A549 (cell line): ENCODE measurements around the gene ARMC6.

Experiments
- BCL3 ChIP-seq: fragments of >200 bp; sonication (Bioruptor Twin); formaldehyde crosslinking; IDR thresholded peaks from 3 replicates; pipeline ENCODE4 v1.6.1; 2016
- BHLHE40 ChIP-seq: IDR thresholded peaks from 2 replicates; pipeline ENCODE4 v1.6.1; 2012; ENCODE audit warnings: low read depth, low read length, inconsistent platforms
- CTCF ChIP-seq: fragments of >200 bp; sonication (Bioruptor Twin); formaldehyde crosslinking; IDR thresholded peaks from 3 replicates; pipeline ENCODE4 v1.5.1; 2016
- EHMT2 ChIP-seq: fragments of 200-600 bp; sonication (generic); IDR thresholded peaks from 2 replicates; pipeline ENCODE4 v1.6.1; 2016; ENCODE audit warnings: antibody characterized with exemption, low read depth, mild to moderate bottlenecking, moderate library complexity
- EP300 ChIP-seq, 2 experiments: fragments of >200 bp; sonication (Bioruptor Twin); formaldehyde crosslinking; IDR thresholded peaks; 2 replicates in 1 of 2; 3 replicates in 1 of 2; pipeline ENCODE4 v1.6.1; 2016 to 2017
- FOSL2 ChIP-seq, 2 experiments: fragments of 450-650 bp in 1 of 2; fragments of >200 bp in 1 of 2; sonication (Bioruptor Twin) in 1 of 2; formaldehyde crosslinking; IDR thresholded peaks; 2 replicates each; pipeline versions ENCODE4 v1.5.0 to v1.6.1; 2016 to 2020; ENCODE audit warnings: mild to moderate bottlenecking in 1 of 2, moderate library complexity in 1 of 2
- FOXS1 ChIP-seq: fragments of 250-450 bp; sonication (Bioruptor Pico); IDR thresholded peaks from 2 replicates; pipeline ENCODE4 v1.5.0; 2020; ENCODE audit warnings: mild to moderate bottlenecking, moderate library complexity
- HOXA7 ChIP-seq: fragments of 250-450 bp; sonication (Bioruptor Pico); IDR thresholded peaks from 2 replicates; pipeline ENCODE4 v1.5.0; 2020; ENCODE audit warnings: mild to moderate bottlenecking, moderate library complexity
- HOXB13 ChIP-seq: fragments of 250-450 bp; sonication (Bioruptor Pico); IDR thresholded peaks from 2 replicates; pipeline ENCODE4 v1.5.0; 2020; ENCODE audit warnings: low read depth, mild to moderate bottlenecking, moderate library complexity
- MYC ChIP-seq: IDR thresholded peaks from 2 replicates; pipeline ENCODE4 v1.6.1; 2012; ENCODE audit warnings: mild to moderate bottlenecking, inconsistent platforms, low read length, improper control_type of control experiment, borderline replicate concordance
- NFE2L2 ChIP-seq: fragments of 150-350 bp; conservative IDR thresholded peaks from 2 replicates; pipeline ENCODE4 v1.6.1; 2014; ENCODE audit warnings: low read length
- POLR2A ChIP-seq: IDR thresholded peaks from 2 replicates; pipeline ENCODE4 v1.6.1; 2012; ENCODE audit warnings: mild to moderate bottlenecking, low read length
- REST ChIP-seq: fragments of 200-600 bp; sonication (generic); IDR thresholded peaks from 2 replicates; pipeline ENCODE4 v1.6.1; 2016; ENCODE audit warnings: antibody characterized with exemption, mild to moderate bottlenecking, moderate library complexity
- SMC3 ChIP-seq: fragments of >200 bp; sonication (Bioruptor Twin); formaldehyde crosslinking; IDR thresholded peaks from 3 replicates; pipeline ENCODE4 v1.6.1; 2018; ENCODE audit warnings: inconsistent platforms

GRCh38 chr19:19054939-19055440 lies 21.6 kb downstream of the ARMC6 start:
- TF ChIP-seq CTCF (no peak), FOXS1 (no peak), MYC (no peak), EHMT2 (no peak), POLR2A (no peak), EP300 (IDR thresholded peaks at IDR 0.05) (no peak), HOXA7 (CRISPR knock-in tag) (no peak), FOSL2 (IDR thresholded peaks at IDR 0.05) (no peak), FOSL2 (CRISPR knock-in tag; IDR thresholded peaks at IDR 0.05) (no peak), BHLHE40 (no peak), NFE2L2 (no peak), HOXB13 (CRISPR knock-in tag) (no peak), REST (no peak), SMC3 (no peak), BCL3 (no peak)
